Stimulated activated effector memory CD8-positive, alpha-beta T cell treated with anti-CD3 and anti-CD28 coated beads, Interleukin-12 subunit alpha, Interleukin-12 subunit beta, amount 100 ng/mL, for 72 hours (primary cell): Measurements from ENCODE around the gene MSI2.
"Not testable (repeated sequence)": the region's sequence is repeated elsewhere in the genome, so short reads cannot be mapped to it uniquely, and the experiment has no call there.

ENCODE experiments used
- ATAC-seq: fragments of 150-1000 bp; cut with Tn5 transposase; 2 replicates; pipeline ENCODE4 v1.10.0; 2021
- DNase-seq, 2 donors: peaks; one replicate each; pipeline ENCODE4 v3.0.0; 2021 to 2022; ENCODE audit warnings: low spot score in 2 of 2
- H3K27ac Mint-ChIP-seq: one replicate; pipeline ENCODE4 v1.8.0; 2022; ENCODE audit warnings: mild to moderate bottlenecking, mixed read lengths
- H3K36me3 Mint-ChIP-seq: one replicate; pipeline ENCODE4 v1.8.0; 2022; ENCODE audit warnings: mild to moderate bottlenecking, mixed read lengths
- H3K4me1 Mint-ChIP-seq: one replicate; pipeline ENCODE4 v1.8.0; 2022; ENCODE audit warnings: mixed read lengths
- H3K4me3 Mint-ChIP-seq: one replicate; pipeline ENCODE4 v1.8.0; 2022; ENCODE audit warnings: mild to moderate bottlenecking, mixed read lengths
- H3K9me3 Mint-ChIP-seq: one replicate; pipeline ENCODE4 v1.8.0; 2022; ENCODE audit warnings: mixed read lengths

Gene MSI2

GRCh38 chr17:57255776-57256681, at the start of gene MSI2:
Gene MSI2, plus strand, starts transcription at chr17:57256523. Its CDS starts 220 bp downstream, at chr17:57256743.
- Mint-ChIP-seq H3K27ac (peak within 1 kb of the TSS; percentile 93), H3K36me3 (peaks cover 43% of the 10 kb centered on the region), H3K4me3 (peak within 1 kb of the TSS; percentile 91), H3K4me1 (peaks cover 32% of the 10 kb centered on the region), H3K9me3 (peaks cover 2% of the 10 kb centered on the region)
- peak; percentile 79 to 93 for DNase-seq
- peak; percentile 89 for ATAC-seq

DNA sequence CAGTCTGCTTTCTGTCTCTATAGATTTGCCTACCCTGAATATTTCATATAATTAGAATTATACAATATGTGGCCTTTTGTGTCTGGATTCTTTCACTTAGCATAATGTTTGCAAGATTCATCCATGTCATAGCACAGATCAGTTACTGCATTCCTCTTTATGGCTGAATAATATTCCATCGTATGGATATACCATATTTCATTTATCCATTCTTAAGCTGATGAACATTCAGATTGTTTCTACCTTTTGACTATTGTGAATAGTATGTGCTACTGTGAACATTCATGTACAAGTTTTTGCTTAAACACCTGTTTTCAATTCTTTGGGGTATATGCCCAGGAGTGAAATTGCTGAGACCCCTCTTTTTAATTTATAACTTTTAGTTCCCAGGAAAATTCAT, 49.4 kb upstream of the MSI2 start:
- H3K36me3 Mint-ChIP-seq, result no peaks in the 10 kb centered on the region
- H3K4me3 Mint-ChIP-seq, result no peak overlapping the region
- H3K9me3 Mint-ChIP-seq, result no peaks in the 10 kb centered on the region
- no peaks in the 10 kb centered on the region for H3K4me1 Mint-ChIP-seq
- no peak for ATAC-seq
- no peak for DNase-seq
- H3K27ac Mint-ChIP-seq, result no peak overlapping the region

- no peak overlapping the region for H3K4me3 Mint-ChIP-seq
Measured at GRCh38 chr17:57207396-57207795, 48.9 kb upstream of the MSI2 start.

GRCh38 chr17:57210224-57210553, 46.1 kb upstream of the MSI2 start:
- no peak for ATAC-seq

More at GRCh38 chr17:57207396-57207795, 48.9 kb upstream of the MSI2 start:
- Mint-ChIP-seq H3K4me1 (no peaks in the 10 kb centered on the region), H3K9me3 (no peaks in the 10 kb centered on the region), H3K27ac (no peak overlapping the region), H3K36me3 (no peaks in the 10 kb centered on the region)
- ATAC-seq (no peak), DNase-seq (no peak)

DNA sequence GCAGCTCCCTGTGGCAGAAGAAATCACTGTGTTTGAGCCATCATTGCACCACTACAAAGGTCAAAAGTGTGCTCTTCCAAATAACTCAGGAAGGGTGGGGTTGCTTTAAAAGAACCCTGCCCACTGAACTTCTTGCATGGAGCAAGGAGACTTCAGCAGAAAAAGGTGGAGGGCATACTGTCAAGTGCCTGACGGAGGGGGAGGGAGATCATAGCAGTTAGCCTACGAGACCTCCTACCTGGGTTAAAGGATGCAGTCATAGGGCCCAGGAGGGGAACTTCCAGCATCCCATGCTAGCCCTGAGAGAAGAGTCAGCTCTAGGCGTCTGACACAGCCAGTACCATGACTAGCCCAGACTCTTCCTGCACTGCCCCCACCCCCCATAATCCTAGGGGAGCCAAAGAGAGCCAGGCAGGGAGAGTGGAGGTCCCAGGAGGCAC, 45.3 kb upstream of the MSI2 start:
- Mint-ChIP-seq H3K27ac (no peak overlapping the region), H3K9me3 (no peaks in the 10 kb centered on the region), H3K36me3 (no peaks in the 10 kb centered on the region), H3K4me1 (no peaks in the 10 kb centered on the region), H3K4me3 (no peak overlapping the region)
- DNase-seq, result no peak
- no peak for ATAC-seq

More at GRCh38 chr17:57210224-57210553, 46.1 kb upstream of the MSI2 start:
- no peak for DNase-seq
- Mint-ChIP-seq H3K36me3 (no peaks in the 10 kb centered on the region), H3K4me1 (no peaks in the 10 kb centered on the region), H3K9me3 (no peaks in the 10 kb centered on the region), H3K27ac (no peak overlapping the region), H3K4me3 (no peak overlapping the region)

DNA sequence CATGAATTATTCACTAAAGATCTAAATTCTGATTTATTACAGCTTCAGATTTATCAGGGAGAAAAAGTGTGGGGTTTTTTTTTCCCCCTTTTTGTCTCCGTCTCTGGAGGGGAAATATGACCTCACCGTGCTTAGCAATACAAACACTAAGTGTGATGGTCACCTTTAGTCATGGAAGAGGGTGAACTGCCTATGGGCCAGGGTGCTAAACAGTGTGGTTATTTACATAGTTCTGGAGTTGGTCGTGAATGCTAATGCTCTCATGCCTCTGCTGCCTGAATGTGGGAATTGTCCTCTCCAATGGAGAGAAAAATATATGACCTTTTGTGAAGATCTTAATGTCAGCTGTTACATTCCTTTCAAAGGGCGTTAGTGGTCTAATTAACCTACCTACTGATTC, 44.8 kb upstream of the MSI2 start:
- no peaks in the 10 kb centered on the region for H3K4me1 Mint-ChIP-seq
- no peak overlapping the region for H3K4me3 Mint-ChIP-seq
- no peaks in the 10 kb centered on the region for H3K9me3 Mint-ChIP-seq
- H3K36me3 Mint-ChIP-seq, result no peaks in the 10 kb centered on the region
- DNase-seq (no peak), ATAC-seq (no peak)
- H3K27ac Mint-ChIP-seq, result no peak overlapping the region

DNA sequence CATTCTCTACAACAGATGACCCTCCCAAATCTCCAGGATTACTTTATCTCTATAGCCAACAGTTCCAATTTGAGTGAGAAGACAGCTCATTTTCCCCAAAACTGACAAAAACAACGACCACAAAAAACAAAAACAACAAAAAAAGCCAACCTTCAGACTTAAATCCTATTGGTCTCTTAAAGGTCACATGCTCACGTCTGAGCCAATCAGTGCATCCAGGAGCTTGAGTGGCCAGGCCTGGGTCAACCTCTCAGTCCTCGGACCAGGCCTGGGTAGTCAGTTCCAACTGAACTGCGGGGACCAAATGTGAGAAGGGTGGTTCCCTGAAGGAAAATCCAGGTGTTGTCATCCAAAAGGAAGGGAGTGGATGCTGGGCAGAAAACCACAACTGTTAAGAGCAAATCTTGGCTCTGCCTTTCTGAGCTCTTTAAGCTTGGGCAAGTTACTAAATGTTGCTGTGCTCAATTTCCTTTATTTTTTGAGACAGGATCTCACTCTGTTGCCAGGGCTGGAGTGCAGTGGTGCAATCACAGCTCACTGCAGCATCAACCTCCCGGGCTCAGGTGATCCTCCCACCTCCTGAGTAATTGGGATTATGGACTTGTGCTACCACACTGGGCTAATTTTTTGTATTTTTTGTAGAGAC, 43.0 kb upstream of the MSI2 start:
- no peak for DNase-seq
- no peak overlapping the region for H3K4me3 Mint-ChIP-seq
- no peaks in the 10 kb centered on the region for H3K36me3 Mint-ChIP-seq
- H3K27ac Mint-ChIP-seq, result no peak overlapping the region
- no peaks in the 10 kb centered on the region for H3K4me1 Mint-ChIP-seq
- H3K9me3 Mint-ChIP-seq, result no peaks in the 10 kb centered on the region
- ATAC-seq, result no peak

DNA sequence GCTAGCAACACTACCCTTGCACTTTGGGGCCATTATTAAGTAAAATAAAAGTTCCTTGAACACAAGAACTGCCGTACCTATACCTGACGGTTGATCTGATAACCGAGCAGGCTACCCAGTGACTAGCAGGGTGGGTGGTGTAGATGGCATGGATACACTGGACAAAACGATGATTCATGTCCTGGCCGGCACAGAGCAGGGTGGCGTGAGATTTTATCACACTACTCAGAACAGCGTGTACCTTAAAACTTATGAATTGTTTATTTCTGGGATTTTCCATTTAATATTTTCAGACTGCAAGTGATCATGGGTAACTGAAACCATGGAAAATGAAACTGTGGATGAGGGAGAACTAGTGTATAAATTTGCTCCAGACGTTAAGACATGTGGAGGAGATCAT, 41.0 kb upstream of the MSI2 start:
- no peaks in the 10 kb centered on the region for H3K4me1 Mint-ChIP-seq
- H3K36me3 Mint-ChIP-seq, result no peaks in the 10 kb centered on the region
- H3K4me3 Mint-ChIP-seq, result no peak overlapping the region
- no peak for ATAC-seq
- no peaks in the 10 kb centered on the region for H3K9me3 Mint-ChIP-seq
- no peak overlapping the region for H3K27ac Mint-ChIP-seq
- no peak for DNase-seq

DNA sequence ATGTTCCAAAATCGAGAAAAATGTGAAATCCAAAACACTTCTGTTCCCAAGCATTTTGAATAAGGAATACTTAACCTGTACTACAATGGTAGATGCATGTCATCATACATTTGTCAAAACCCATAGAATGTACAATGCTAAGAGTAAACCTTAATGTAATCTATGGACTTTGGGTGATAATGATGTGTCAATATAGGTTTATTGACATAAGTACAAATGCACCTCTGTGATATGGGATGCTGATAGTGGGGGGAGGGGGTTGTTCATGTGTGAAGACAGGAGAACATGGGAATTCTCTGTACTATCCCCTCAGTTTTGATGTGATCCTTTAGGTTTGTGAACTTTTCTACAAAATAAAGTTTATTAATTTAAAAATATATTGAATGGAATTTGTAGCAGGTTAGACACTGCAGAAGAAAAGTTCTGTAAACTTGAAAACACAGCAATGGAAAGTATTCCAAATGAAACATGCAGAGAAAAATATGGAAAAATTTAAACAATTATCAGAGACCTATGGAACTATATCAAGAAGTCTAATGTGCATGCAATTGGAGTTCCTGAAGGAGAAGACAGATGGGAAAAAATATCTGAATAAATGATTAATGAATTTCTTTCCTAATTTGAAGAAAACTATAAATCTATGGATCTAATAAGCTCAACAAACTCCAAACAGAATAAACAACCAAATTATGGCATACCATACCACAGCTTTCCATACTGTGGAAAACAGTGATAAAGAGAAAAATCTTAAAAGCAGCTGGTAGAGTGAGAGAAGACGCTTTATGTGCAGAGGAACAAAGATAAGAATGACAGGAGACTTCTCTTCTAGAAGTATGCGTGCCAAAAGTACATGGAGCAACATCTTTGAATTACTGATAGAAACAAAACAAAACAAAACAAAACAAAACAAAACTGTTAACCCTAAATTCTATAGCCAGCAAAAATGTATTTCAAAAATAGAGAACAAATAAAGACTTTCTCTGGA, 34.7 kb upstream of the MSI2 start:
- no peaks in the 10 kb centered on the region for H3K36me3 Mint-ChIP-seq
- DNase-seq, result no peak
- peaks cover 8% of the 10 kb centered on the region for H3K9me3 Mint-ChIP-seq
- H3K27ac Mint-ChIP-seq, result no peak overlapping the region
- H3K4me3 Mint-ChIP-seq, result no peak overlapping the region
- ATAC-seq, result no peak
- no peaks in the 10 kb centered on the region for H3K4me1 Mint-ChIP-seq

DNA sequence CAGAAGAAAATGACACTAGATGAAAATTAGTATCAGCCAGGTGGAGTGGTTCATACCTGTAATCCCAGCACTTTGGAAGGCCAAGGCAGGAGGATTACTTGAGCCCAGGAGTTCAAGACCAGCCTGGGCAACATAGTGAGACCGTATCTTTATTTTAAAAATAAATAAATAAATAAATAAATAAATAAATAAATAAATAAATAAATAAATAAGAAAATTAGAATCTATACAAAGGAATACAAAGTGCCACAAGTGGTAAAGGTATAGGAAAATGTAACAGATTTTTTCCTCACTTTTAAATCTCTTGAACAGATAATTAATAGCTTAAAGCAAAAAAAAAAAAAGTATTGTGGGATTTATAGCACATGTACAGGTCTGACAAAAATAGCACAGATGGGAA, 33.9 kb upstream of the MSI2 start:
- H3K27ac Mint-ChIP-seq, result not testable (repeated sequence)

GRCh38 chr17:57225127-57225526, 31.2 kb upstream of the MSI2 start:
- Mint-ChIP-seq H3K36me3 (no peaks in the 10 kb centered on the region), H3K4me3 (no peak overlapping the region), H3K9me3 (peaks cover 8% of the 10 kb centered on the region), H3K27ac (no peak overlapping the region), H3K4me1 (no peaks in the 10 kb centered on the region)
- DNase-seq (no peak), ATAC-seq (no peak)

More for the DNA sequence above, 33.9 kb upstream of the MSI2 start:
- not testable (repeated sequence) for H3K9me3 Mint-ChIP-seq, H3K4me3 Mint-ChIP-seq, ATAC-seq, H3K4me1 Mint-ChIP-seq, DNase-seq, H3K36me3 Mint-ChIP-seq

- H3K27ac Mint-ChIP-seq, result no peak overlapping the region
- DNase-seq (no peak), ATAC-seq (no peak)
- H3K9me3 Mint-ChIP-seq, result peaks cover 6% of the 10 kb centered on the region
- no peaks in the 10 kb centered on the region for H3K4me1 Mint-ChIP-seq
- no peaks in the 10 kb centered on the region for H3K36me3 Mint-ChIP-seq
- no peak overlapping the region for H3K4me3 Mint-ChIP-seq
Measured at GRCh38 chr17:57226793-57227192, 29.5 kb upstream of the MSI2 start.

GRCh38 chr17:57228911-57229310, 27.4 kb upstream of the MSI2 start:
- DNase-seq (no peak), ATAC-seq (no peak)
- Mint-ChIP-seq H3K4me3 (no peak overlapping the region), H3K36me3 (no peaks in the 10 kb centered on the region), H3K4me1 (no peaks in the 10 kb centered on the region), H3K9me3 (no peaks in the 10 kb centered on the region), H3K27ac (no peak overlapping the region)

GRCh38 chr17:57234061-57234738, 22.1 kb upstream of the MSI2 start:
- DNase-seq (no peak), ATAC-seq (no peak)
- Mint-ChIP-seq H3K27ac (no peak overlapping the region), H3K36me3 (no peaks in the 10 kb centered on the region), H3K9me3 (no peaks in the 10 kb centered on the region), H3K4me1 (no peaks in the 10 kb centered on the region), H3K4me3 (no peak overlapping the region)

DNA sequence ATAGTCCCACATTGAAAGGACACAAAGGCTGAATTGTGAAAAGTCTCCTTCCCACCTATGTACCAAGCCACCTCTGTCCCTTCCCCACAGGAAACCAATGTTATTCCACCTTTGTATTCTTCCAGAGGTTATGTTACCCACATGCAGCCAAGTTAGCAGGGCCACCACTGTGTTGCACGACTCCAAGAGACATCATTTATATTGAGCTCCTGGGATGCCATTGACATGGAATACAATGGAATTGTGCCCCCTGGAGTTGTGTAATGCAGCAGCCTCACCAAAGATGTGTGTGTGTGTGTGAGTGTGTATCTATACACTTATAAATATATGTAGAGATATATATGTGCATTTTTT, 21.6 kb upstream of the MSI2 start:
- DNase-seq, result no peak
- ATAC-seq, result no peak
- Mint-ChIP-seq H3K36me3 (no peaks in the 10 kb centered on the region), H3K27ac (no peak overlapping the region), H3K4me1 (no peaks in the 10 kb centered on the region), H3K4me3 (no peak overlapping the region), H3K9me3 (no peaks in the 10 kb centered on the region)
